H7 (cell line): ENCODE measurements around the gene NEO1. TPM values are rescaled to one million over a fixed set of nuclear protein-coding genes. Genes with fewer than 3 reads are reported as not detected.
A peak's percentile ranks its signal among the peaks of the same experiment; 100 is the strongest.

Source experiments
- DNase-seq: peaks from one replicate; pipeline ENCODE4 v3.0.0; 2012
- H3K27me3 ChIP-seq: 2 replicates; pipeline ENCODE4 v1.6.0; 2011; ENCODE audit warnings: mild to moderate bottlenecking, low read length; ENCODE audit not compliant: control insufficient read depth, insufficient read depth
- H3K36me3 ChIP-seq: replicated peaks from 2 replicates; pipeline ENCODE4 v1.5.1; 2011; ENCODE audit warnings: low read length; ENCODE audit not compliant: control insufficient read depth, insufficient read depth
- H3K4me3 ChIP-seq: 2 replicates; pipeline ENCODE4 v1.5.1; 2011; ENCODE audit warnings: low read depth, mild to moderate bottlenecking, control low read depth, low read length, moderate library complexity; ENCODE audit not compliant: insufficient read depth
- total RNA-seq: library from RNA; depleted of rRNA; stranded (reverse); fragments of >200 nt; shearing (Covaris generic); gene quantifications from 2 replicates; pipeline ENCODE4 v1.2.3, GENCODE V29; 2014

Gene NEO1
- total RNA-seq, 1 experiment from 2014 or later: 28.9 TPM

DNA sequence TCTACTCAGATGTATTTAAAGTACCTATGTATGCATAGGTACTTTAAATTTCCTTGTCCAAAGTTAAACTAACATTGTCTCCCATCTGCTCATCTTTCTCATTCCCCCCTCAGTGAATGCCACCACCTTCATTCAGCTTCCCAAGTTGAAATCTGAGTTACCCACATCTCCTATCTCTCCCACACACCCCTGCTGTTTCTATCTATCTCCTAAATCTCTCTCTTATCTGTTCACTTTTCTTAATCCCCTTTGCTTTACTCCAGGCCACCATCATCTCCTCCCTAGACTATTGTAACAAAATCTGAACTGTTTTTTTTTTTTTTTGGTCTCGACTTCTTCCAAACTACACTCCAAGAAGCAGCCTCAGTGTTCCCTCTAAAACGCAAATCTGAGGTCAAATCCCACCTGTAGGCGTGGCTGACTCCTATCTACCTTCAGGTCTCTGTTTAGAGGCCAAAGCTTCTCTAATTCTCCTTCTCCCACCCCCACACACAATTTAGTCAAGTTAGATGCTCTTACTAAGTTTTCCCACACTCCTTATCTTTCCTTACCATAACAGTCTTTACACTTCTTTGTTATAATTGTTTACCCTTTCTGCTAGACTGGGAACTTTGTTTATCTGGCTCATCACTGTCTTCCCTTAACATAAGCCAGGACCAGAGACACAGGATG, 3.5 kb upstream of the NEO1 start:
- H3K36me3 ChIP-seq: no peaks in the 10 kb centered on the region
- no peak for DNase-seq
- H3K27me3 ChIP-seq: no peaks in the 10 kb centered on the region
- H3K4me3 ChIP-seq: no peak overlapping the region

DNA sequence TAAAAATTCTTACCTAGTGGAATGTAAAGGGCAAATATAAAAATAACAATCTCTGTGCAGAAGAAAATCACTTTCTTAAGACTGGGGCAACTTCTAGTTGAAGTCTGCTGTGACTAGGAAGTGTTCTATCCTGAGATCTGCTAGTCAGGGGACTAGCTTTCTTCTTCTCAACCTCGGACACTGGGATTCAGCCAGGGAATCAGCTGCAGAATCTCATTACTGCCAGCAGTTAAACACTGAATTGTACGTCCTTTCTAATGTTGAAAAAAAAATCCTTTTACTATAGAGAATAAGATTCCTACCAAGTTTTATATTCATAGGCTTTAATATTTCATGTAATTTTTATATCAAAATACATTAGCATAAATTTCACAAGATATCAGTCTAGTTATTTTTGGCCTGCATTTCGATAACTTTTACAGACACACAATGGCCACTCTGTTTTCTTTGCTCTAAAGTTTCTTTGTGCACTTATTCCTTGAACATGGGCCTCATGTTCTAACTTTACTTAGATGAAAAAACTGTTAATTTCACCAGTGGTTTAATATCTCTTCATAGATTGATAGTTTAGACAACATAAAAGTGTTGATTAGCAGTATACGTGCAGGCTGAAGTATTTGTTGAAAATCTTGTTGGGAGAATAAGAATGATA, 2.6 kb upstream of the NEO1 start:
- Histone ChIP-seq H3K4me3 (no peak overlapping the region), H3K36me3 (no peaks in the 10 kb centered on the region), H3K27me3 (no peaks in the 10 kb centered on the region)
- DNase-seq: no peak

DNA sequence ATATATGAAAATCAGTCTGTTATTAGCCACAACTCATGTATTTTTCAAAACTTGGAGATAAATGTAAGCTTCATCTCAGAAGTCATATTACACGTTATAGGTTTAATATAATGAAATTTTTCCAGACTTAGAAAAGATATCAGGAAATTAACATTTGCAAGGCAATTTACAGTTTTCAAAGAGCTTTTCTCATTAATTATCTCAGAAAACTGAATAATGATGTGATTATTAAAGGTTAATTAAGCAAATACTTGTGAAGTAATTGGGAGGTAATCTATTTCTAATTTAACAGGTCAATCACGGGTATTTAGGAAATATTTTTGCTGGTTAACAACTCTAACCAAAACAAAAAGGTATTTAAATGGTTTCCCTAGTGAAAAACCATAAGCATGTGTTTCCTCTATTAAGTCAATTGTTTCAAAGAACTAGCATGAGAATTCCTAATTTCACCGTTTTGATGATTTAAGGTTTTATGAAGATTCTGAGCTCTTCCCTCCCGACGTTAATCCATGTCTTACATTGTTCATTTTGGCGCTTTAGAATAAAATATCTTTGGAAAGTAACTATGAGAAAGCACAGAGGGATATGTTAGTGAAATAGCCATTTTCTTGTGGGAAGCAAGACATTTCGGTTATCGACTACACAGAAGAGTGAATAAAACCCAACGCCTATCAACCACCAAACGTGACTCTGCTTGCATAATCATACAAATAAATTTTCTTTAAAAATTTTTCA, 1.5 kb upstream of the NEO1 start:
- H3K36me3 ChIP-seq: no peaks in the 10 kb centered on the region
- H3K27me3 ChIP-seq: no peaks in the 10 kb centered on the region
- no peak for DNase-seq
- peak overlapping the region; percentile 77 for H3K4me3 ChIP-seq

DNA sequence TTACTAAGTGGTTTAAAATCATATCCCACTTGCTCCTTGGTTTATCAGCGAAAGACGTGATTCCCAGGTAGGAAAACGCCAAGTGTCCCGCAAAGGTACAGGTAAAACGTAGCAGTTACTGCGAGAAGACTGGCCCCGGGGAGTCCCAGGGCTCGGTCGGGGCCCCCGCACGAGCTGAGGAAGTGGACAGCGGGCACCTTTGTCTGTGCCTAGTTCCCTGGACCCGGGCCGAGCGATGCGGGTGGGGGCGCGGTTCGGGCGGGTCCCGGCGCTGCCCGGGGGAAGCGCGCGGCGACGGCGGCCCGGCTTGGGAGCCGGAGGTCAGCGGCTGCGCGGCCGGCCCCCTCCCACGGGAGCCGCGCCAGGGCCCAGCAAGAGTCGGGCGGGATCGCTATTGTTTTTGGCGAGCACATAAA, 864 bp upstream of the NEO1 start:
- peak; percentile 78 for DNase-seq
- peak overlapping the region; percentile 77 for H3K4me3 ChIP-seq
- H3K27me3 ChIP-seq: no peaks in the 10 kb centered on the region
- H3K36me3 ChIP-seq: no peaks in the 10 kb centered on the region

DNA sequence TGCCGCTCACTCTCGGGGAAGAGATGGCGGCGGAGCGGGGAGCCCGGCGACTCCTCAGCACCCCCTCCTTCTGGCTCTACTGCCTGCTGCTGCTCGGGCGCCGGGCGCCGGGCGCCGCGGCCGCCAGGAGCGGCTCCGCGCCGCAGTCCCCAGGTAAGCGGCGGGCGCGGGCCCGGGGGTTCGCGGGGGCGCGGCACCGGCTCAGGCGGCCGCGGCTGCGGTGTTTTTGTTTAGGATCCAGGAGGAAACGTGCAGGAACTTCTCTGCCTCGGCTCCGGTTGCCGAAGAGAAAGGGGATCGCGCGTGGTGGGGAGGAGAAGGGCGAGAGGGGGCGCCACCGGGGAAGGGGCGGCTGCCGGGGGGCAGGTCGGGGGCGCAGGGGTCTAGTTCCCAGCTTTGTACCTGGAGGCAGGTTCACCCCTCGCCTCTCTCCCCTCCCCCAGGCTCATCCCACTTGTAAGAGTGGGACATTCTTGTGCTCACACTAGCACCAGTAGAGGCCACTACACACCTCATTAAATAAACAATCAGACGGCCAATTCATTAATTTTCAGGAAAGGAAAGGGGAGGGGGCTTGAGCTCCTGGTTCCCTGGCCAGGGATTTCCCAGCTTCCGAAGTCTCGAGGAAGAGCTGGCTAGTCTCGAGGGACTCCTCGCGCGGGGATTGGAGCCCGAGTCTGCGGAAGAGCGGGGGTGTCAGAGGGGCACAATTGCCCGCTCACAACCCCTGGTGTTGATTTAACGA, 562 bp downstream of the NEO1 start:
- Histone ChIP-seq H3K27me3 (no peaks in the 10 kb centered on the region), H3K4me3 (peak overlapping the region; percentile 83), H3K36me3 (no peaks in the 10 kb centered on the region)
- peak; percentile 76 for DNase-seq

DNA sequence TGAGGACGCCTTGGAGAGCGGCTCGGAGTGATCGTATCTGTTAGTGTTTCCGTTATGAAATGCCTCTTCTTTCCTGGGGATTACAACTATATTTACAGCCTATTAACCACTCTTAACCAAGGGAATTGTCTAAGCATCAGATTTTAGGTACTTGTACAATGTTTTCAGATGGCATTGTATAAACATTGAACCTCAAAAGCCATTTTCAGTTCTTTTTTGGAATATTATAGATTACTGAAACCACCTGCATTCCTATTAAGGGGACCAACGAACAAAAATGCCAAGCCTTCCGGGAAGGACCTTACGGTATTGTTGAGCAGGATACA, 1.1 kb downstream of the NEO1 start:
- Histone ChIP-seq H3K4me3 (peak overlapping the region; percentile 83), H3K36me3 (no peaks in the 10 kb centered on the region), H3K27me3 (no peaks in the 10 kb centered on the region)
- DNase-seq: no peak

DNA sequence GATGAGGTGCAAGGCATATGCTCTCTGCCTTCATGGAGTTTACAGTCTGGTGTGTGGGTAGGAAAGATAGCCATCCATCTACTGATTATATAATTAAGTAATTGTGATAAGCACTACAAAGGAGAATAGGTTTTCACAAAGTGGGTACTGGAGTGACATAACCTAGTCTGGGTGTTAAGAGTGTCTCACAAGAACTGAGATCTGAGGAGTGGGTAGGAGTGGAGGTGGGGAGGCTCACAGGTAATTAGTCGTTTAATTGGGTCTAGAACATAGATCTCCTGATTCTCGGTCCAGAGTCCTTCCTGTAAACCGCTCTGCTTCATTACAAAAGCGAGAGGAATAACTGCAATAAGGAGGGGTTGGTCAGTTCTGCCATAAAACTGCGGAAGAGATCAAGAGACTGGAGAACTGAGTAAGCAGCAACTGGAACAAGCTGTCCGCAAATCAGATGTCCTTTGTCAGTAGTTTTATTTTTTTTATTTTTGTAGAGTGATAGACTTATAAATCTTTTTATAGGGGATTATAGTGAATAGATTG, 2.2 kb downstream of the NEO1 start:
- no peak overlapping the region for H3K4me3 ChIP-seq
- no peaks in the 10 kb centered on the region for H3K36me3 ChIP-seq
- no peak for DNase-seq
- H3K27me3 ChIP-seq: no peaks in the 10 kb centered on the region

DNA sequence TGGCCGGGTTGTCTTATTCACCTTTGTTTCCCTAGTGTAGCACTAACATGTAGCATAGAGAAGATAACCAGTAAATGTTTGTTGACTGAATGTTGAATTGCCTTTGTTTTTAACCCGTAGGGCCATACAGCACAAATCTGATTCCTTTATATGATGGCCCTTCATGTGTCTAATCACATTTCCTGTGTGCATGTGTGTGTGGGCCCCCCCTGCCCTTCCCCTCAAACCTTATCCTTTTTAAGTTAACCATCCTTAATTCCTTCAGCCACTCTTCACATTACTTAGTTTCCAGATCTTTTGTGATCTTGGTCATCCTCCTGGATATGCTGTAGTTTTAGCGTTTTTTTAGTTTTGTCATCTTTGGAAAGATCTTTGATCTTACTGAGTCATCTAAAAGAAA, 4.2 kb downstream of the NEO1 start:
- Histone ChIP-seq H3K36me3 (no peaks in the 10 kb centered on the region), H3K4me3 (no peak overlapping the region), H3K27me3 (no peaks in the 10 kb centered on the region)
- no peak for DNase-seq

DNA sequence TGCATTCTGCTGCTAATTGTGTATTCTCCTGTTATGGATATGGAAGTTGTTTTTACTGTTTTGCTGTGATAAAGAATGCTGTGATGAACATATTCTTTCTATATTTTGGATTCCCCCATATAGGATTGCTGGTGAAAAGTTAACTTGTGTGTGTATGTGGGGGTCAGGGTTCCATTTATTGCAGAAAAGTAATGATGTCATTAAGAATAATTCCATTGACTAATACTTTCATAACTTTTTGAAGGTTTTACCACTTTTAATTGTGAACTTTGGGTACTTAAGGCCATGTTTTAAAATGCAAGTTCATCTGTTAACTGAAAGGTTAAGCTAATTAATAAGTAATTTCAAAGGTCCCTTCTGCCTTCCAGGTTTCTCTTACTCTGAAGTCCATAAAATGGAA, 6.2 kb downstream of the NEO1 start:
- no peak for DNase-seq
- Histone ChIP-seq H3K36me3 (no peaks in the 10 kb centered on the region), H3K27me3 (no peaks in the 10 kb centered on the region), H3K4me3 (no peak overlapping the region)

DNA sequence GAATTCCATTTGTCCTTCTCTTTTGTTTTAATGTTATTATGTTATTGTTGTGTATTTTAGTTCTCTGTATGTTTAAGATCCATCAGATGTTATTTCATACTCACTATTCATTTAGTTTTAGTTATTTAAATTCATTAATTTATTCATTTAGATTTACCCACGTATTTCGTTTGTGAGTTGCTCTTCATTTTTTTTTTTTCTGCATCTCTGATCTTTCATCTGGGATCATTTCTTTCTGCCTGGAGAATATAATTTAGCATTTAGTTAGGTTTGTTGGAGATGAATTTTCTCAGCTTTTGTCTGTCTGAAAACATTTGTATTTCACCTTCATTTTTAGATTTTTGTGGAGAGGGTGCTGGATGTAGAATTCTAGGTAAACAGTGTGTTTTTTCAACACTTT, 12.9 kb downstream of the NEO1 start:
- no peak for DNase-seq
- H3K27me3 ChIP-seq: no peaks in the 10 kb centered on the region
- H3K36me3 ChIP-seq: no peaks in the 10 kb centered on the region
- no peak overlapping the region for H3K4me3 ChIP-seq

DNA sequence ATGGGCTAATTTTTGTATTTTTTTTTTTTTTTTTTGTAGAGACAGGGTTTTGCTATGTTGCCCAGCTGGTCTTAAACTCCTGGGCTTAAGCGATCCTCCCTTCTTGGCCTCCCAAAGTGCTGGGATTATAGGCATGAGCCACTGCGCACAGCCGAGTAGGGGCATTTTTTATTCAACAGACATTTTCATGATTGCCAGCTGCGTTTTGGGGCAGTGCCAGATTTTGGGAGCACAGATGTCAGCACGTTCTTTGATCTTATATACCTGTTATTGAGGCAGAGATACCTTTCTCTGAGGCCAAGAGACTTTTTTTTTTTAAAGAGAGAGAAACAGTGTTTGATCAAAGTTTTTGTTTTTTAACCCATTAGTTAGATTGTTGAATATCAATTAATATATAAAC, 16.8 kb downstream of the NEO1 start:
- H3K4me3 ChIP-seq: no peak overlapping the region
- no peaks in the 10 kb centered on the region for H3K27me3 ChIP-seq
- no peak for DNase-seq
- H3K36me3 ChIP-seq: no peaks in the 10 kb centered on the region

DNA sequence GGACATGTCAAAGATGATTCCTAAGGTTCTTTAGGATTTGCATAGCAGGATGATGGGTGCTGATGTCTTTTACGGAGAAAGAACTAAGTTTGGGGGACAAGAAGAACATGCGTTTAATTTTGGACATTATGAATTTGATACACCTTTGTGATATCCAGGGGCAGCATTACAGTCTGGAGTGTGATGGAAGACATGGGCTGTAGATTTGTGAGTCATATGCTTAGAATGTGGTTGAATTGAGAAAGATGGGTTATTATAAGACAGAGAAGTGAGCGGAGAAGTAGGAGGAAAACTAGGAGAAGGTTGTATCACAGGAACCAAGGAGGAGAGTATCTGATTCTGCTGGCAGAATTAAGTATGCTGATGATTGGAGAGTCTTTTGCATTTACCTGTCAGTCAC, 20.6 kb downstream of the NEO1 start:
- DNase-seq: no peak
- no peaks in the 10 kb centered on the region for H3K27me3 ChIP-seq
- H3K36me3 ChIP-seq: no peaks in the 10 kb centered on the region
- no peak overlapping the region for H3K4me3 ChIP-seq

DNA sequence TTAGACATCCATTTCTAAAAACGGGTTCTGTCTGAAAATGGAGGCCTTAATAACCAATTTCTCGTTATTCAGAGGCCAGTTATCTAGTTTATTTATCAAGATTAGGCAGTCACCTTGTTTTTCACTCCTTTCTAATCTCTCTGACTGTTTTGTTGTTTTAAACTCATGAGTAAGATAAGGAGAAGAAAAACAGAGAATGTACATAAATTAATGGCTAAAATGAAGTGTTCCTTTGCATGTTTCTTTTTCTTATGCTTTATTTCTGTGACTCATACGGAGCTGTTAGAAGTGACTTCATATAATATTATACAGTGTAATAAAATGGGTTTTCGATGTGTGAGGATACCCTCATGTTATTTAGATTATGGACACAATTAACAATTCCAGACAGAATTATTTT, 22.0 kb downstream of the NEO1 start:
- DNase-seq: no peak
- Histone ChIP-seq H3K27me3 (no peaks in the 10 kb centered on the region), H3K36me3 (no peaks in the 10 kb centered on the region), H3K4me3 (no peak overlapping the region)

DNA sequence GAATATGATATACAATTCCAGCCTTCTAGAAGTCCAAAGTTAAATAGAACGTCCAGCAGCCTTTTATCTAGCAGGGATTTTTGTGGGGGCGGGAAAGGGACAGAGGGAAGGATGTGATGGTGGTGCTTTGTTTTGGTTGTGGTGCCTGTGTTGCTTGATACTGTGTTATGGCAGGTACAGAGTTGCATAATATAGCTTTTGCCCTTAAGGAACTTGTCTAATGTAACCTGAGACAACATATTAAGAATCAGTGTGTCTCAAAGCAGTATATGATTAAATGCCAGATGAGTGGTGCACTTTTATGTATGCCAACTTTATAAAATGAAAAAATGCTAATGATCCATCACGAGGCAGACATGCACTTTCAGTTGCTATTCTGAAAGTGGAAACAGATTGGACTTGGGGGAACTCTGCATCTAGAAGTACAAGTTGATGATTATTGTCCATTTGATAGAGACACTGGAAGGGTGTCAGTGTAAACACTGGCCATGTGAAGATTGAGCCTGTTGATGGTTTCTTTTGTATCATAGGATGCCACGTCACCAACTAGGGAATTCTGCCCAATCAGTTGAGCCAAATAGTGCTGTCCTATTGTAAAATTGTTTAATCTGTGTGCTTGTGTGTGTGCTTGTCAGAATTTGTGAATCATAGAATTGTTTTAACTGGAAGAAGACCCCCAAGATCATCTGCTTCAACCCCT, 23.0 kb downstream of the NEO1 start:
- Histone ChIP-seq H3K36me3 (no peaks in the 10 kb centered on the region), H3K4me3 (no peak overlapping the region), H3K27me3 (no peaks in the 10 kb centered on the region)
- no peak for DNase-seq
